Loucy (cell line): ENCODE measurements around the gene CALN1.

Experiments
- EZH2phosphoT487 ChIP-seq: fragments of 200-600 bp; IDR thresholded peaks from 2 replicates; pipeline ENCODE4 v1.6.1; 2018; ENCODE audit warnings: antibody characterized with exemption, mild to moderate bottlenecking, moderate library complexity, borderline replicate concordance
- TF ChIP-seq, protein P1 (sequence below): fragments of 200-600 bp; sonication (generic); conservative IDR thresholded peaks from 2 replicates; pipeline ENCODE4 v1.5.1; 2014; ENCODE audit warnings: mild to moderate bottlenecking, antibody characterized with exemption, low read length

- TF ChIP-seq, protein P1, sequence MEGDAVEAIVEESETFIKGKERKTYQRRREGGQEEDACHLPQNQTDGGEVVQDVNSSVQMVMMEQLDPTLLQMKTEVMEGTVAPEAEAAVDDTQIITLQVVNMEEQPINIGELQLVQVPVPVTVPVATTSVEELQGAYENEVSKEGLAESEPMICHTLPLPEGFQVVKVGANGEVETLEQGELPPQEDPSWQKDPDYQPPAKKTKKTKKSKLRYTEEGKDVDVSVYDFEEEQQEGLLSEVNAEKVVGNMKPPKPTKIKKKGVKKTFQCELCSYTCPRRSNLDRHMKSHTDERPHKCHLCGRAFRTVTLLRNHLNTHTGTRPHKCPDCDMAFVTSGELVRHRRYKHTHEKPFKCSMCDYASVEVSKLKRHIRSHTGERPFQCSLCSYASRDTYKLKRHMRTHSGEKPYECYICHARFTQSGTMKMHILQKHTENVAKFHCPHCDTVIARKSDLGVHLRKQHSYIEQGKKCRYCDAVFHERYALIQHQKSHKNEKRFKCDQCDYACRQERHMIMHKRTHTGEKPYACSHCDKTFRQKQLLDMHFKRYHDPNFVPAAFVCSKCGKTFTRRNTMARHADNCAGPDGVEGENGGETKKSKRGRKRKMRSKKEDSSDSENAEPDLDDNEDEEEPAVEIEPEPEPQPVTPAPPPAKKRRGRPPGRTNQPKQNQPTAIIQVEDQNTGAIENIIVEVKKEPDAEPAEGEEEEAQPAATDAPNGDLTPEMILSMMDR: no peak
- TF ChIP-seq EZH2phosphoT487: no peak
Measured at GRCh38 chr7:72170475-72170874, 241.7 kb downstream of the CALN1 start.
